ENCODE measurements around the gene RNU1-1.
"Not testable (repeated sequence)": the region's sequence is repeated elsewhere in the genome, so short reads cannot be mapped to it uniquely, and the experiment has no call there.

- not testable (repeated sequence) for TF ChIP-seq CTCF (conservative IDR thresholded peaks at IDR 0.05; ENCODE audit: low read length); EZH2phosphoT487 (IDR thresholded peaks at IDR 0.05; ENCODE audit: borderline replicate concordance, low read depth, low read length)
Observed at GRCh38 chr1:16560498-16560897, 46.4 kb upstream of the RNU1-1 start.

Data from OCI-LY7 (cell line).